Gastroesophageal sphincter (tissue), 3 donors: ENCODE measurements around the gene RUNX2.

ENCODE experiments used
- POLR2A ChIP-seq, 2 donors: fragments of 450-650 bp; IDR thresholded peaks; one replicate each; pipeline ENCODE4 v1.6.1; 2017; ENCODE audit warnings: antibody characterized with exemption in 2 of 2, mild to moderate bottlenecking in 2 of 2, moderate library complexity in 1 of 2
- TF ChIP-seq, protein P1 (sequence below), 4 experiments: fragments of 200-600 bp in 2 of 4; fragments of 450-650 bp in 2 of 4; sonication (generic) in 1 of 4; IDR thresholded peaks; one replicate each; pipeline ENCODE4 v1.5.1; 2017 to 2019; ENCODE audit warnings: antibody characterized with exemption in 4 of 4, mild to moderate bottlenecking in 2 of 4, moderate library complexity in 2 of 4

- TF ChIP-seq POLR2A (IDR thresholded peaks at IDR 0.05), result no peak
- TF ChIP-seq, protein P1, sequence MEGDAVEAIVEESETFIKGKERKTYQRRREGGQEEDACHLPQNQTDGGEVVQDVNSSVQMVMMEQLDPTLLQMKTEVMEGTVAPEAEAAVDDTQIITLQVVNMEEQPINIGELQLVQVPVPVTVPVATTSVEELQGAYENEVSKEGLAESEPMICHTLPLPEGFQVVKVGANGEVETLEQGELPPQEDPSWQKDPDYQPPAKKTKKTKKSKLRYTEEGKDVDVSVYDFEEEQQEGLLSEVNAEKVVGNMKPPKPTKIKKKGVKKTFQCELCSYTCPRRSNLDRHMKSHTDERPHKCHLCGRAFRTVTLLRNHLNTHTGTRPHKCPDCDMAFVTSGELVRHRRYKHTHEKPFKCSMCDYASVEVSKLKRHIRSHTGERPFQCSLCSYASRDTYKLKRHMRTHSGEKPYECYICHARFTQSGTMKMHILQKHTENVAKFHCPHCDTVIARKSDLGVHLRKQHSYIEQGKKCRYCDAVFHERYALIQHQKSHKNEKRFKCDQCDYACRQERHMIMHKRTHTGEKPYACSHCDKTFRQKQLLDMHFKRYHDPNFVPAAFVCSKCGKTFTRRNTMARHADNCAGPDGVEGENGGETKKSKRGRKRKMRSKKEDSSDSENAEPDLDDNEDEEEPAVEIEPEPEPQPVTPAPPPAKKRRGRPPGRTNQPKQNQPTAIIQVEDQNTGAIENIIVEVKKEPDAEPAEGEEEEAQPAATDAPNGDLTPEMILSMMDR (IDR thresholded peaks at IDR 0.05), result no peak
Measured at GRCh38 chr6:45437439-45437815, 109.3 kb downstream of the RUNX2 start.
